WI38 (cell line): Measurements from ENCODE around the gene PRR22.

Source experiments
- H3K4me3 ChIP-seq: 2 replicates; pipeline ENCODE4 v1.5.1; 2011; ENCODE audit warnings: low read depth, mild to moderate bottlenecking, control low read depth, low read length
- TF ChIP-seq, protein P1 (sequence below): IDR thresholded peaks from 2 replicates; pipeline ENCODE4 v1.5.1; 2012; ENCODE audit warnings: low read depth, mild to moderate bottlenecking, control low read depth, low read length

The PRR22 gene

DNA sequence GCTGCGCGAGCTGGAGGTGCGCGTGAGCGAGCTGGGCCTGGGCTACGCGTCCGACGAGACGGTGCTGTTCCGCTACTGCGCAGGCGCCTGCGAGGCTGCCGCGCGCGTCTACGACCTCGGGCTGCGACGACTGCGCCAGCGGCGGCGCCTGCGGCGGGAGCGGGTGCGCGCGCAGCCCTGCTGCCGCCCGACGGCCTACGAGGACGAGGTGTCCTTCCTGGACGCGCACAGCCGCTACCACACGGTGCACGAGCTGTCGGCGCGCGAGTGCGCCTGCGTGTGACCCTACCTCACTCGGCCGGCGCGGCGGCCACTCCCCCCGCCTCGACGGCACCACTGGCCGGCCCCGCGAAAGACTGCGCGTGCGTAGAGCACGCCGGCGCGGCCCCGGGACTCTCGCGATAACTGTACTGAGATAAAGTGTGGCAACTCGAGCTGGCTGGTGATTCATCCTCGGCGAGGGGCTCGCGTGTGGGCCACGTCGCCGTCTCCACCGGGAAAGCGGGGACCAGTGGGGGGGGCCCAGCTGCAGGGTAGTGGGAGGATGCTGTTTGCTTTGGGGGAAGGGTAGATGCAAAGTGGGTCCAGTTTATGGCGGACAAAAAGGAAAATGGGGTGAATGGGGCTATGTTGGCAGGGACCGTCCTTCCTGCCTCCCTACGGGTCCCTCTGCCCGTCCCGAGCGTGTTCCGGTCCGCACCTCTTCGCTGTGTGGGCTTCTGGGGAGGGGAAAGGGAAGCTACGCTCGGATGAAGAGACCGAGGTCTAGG lies 43.5 kb upstream of the PRR22 start:
- peak overlapping the region; percentile 56 for H3K4me3 ChIP-seq
- TF ChIP-seq, protein P1, sequence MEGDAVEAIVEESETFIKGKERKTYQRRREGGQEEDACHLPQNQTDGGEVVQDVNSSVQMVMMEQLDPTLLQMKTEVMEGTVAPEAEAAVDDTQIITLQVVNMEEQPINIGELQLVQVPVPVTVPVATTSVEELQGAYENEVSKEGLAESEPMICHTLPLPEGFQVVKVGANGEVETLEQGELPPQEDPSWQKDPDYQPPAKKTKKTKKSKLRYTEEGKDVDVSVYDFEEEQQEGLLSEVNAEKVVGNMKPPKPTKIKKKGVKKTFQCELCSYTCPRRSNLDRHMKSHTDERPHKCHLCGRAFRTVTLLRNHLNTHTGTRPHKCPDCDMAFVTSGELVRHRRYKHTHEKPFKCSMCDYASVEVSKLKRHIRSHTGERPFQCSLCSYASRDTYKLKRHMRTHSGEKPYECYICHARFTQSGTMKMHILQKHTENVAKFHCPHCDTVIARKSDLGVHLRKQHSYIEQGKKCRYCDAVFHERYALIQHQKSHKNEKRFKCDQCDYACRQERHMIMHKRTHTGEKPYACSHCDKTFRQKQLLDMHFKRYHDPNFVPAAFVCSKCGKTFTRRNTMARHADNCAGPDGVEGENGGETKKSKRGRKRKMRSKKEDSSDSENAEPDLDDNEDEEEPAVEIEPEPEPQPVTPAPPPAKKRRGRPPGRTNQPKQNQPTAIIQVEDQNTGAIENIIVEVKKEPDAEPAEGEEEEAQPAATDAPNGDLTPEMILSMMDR, result no peak

DNA sequence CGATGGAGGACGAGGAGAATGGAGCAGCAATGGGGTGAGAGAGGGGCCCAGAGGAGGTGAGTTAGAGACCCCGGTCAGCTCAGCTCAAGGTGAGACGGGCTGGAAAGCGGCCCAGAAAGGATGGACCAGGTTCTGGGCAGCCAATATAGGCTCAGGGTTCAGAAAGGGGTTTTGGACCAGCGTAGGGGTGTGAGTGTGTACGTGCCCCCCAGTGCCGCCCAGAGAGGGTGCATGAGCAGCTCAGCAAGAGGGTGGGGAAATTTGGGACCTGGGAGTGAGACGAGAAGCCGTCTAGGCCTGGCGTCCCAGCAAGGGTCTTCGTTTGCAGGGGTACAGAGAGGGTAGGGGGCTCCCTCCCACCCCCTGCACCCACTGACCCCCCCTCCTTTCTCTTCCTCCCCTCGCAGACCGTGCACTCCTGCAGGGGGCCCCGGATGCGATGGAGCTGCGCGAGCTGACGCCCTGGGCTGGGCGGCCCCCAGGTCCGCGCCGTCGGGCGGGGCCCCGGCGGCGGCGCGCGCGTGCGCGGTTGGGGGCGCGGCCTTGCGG lies 42.9 kb upstream of the PRR22 start:
- no peak overlapping the region for H3K4me3 ChIP-seq
- TF ChIP-seq, protein P1, result no peak

DNA sequence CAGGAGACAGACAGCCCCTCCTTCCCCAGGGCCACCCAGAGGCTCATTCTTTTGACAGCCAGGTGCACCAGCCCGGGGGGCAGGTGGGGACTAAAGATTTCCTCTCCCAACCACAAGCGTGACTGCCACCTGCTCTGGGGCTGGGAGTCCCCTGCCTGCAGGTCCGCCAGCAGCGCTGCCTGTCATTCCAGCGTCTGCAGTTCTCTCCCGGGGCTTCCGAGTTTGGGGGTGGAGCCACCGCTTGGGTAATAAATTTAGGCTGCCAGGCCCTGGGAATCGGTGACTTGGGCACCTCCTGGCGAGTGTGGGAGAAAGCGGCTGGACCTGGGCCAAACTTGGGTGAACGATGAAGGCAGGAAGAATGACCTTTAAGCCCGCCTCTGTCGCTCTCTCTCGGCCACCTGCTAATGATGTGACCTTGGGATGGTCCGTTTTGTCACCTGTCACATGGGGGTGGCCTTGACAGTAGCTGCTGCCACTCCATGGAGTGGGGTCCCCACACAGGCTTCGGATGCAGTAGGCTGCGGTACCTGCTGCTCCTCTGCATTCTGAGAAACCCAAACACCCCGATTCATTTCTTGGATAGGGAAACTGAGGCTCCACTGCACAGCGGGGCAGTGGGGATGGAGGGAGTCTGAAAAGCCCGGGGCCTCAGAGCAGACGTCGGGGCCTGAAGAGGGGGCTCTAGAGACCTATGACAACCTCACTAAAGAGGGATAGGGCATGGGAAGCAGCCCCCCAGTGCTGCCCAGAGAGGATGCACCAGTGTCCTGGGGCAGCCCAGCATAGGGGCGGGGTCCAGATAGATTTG lies 42.2 kb upstream of the PRR22 start:
- H3K4me3 ChIP-seq, result no peak overlapping the region
- TF ChIP-seq, protein P1, result no peak

DNA sequence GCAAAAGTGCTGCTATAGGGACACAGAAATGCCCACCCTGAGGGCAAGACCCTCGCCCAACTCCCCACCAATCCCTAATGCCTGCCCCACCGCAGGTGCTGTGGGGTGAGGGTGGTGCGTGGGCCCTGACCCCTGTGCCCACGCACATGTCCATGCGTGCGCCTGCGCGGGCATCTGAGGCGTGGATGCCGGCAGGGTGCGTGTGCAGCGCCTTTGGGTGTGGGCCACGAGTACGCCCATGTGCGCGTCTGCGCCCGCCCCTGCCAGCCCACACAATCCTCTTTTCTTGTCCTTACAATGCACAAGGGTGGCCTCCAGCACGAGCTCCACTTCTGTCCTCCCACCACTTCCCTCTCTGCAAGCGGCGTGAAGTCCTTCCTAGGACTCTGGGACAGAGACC lies 40.6 kb upstream of the PRR22 start:
- TF ChIP-seq, protein P1, result no peak
- no peak overlapping the region for H3K4me3 ChIP-seq

DNA sequence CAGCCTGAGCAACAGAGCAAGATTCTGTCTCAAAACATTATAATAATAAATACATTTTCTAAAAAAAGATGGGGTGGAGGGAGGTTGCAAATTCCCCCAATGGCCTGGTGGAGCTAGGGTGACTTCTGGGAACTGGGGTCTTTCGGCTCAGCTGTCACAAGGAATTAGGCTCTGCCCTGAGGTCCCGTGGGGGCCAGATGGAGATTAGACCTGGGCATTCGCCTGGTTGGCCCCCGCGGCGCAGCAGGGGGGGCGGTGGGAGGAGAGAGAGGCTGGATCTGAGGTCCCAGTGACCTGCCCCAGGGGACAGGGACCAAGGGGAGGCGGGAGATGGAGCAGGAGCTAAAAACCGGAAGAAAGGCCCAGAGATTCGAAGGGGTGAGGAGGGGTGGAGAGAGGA lies 40.2 kb upstream of the PRR22 start:
- TF ChIP-seq, protein P1, result no peak
- no peak overlapping the region for H3K4me3 ChIP-seq

DNA sequence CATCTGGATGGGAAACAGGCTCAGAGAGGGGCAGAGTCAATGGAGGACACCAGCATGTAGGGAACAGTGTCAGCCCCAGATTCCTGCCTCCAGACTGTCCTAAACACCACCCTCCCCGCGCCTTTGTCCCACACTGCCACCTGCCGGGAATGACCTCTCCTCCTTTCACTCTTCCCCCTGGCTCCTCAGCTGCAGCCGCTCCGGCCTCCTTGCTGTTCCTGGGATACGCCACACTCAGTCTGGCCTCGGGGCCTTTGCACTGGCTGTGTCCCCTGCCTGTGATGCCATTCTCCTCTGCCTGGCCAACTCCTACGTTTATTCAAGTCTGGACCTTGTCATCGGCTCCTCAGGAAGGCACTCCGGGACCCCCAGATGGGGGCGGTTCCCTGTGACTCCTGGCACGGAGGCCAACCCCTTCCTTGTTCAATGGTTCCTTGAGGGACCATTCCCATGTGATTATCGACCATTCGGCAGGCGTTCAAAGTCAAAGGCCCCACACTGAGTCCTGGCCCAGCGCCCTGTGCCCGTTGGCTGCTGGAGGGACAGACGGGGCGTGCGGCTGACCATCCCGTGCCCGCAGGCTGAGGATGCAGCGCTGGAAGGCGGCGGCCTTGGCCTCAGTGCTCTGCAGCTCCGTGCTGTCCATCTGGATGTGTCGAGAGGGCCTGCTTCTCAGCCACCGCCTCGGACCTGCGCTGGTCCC lies 39.2 kb upstream of the PRR22 start:
- no peak overlapping the region for H3K4me3 ChIP-seq
- TF ChIP-seq, protein P1, result no peak
